Hippocampal formation (tissue), 2 donors: ENCODE measurements around the gene CSF3R.

Experiments
- DNase-seq, 2 donors: peaks; one replicate each; lab custom pipeline; 2025; lab: John Stamatoyannopoulos, UW

Gene CSF3R

DNA sequence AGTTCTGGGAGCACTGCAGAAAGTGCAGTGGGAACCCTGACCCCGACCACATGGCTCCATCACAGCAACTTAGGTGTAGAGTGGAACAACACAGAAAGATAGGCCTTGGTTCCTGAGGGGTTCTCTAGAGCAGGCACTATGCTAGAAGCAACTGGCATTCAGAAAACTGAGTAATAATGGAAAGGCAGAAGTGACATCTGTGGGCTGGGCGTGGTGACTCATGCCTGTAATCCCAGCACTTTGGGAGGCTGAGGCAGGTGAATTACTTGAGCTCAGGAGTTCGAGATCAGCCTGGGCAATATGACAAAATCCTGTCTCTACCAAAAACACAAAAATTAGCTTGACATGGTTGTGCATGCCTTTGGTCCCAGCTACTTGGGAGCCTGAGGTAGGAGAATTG lies 23.8 kb downstream of the CSF3R start:
- DNase-seq = no peak

GRCh38 chr1:36457691-36458090 lies 25.0 kb downstream of the CSF3R start:
- DNase-seq = no peak

- DNase-seq = no peak
These were observed 26.3 kb downstream of the CSF3R start for GRCh38 chr1:36456391-36456928.

GRCh38 chr1:36455386-36455785 lies 27.3 kb downstream of the CSF3R start:
- DNase-seq = no peak

DNA sequence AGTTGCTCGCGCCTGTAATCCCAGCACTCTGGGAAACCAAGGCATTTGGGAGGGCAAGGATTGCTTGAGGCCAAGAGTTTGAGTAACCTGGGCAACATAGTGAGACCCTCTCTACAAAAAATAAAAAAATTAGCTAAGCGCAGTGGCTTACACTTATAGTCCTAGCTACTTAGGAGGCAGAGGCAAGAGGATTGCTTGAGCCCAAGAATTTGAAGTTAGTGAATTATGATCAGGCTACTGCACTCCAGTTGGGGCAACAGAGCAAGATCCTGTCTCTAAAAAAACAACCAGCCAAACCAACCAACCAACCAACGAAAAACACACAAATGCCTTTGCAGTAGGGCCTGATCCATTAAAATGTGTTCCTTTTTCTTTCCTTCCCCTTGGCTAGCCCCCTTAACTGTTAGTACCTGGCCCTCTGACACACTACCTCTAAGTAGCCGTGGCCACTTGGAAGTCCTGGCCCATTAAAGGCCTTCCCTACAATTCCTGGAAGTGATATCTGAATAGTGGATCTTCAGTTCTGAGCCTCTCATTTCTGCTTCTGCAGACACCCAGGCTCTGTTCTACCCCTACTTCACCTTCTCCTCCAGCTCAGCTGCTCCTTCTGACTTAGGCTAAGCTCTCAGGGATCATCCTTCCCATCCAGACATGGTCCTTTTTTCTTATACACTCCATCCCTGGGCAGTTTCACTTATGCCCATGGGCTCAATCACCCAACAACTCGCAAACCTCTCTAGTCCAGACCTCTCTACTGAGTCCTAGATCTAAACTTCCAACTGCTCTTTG lies 28.9 kb downstream of the CSF3R start:
- DNase-seq = no peak

- no peak for DNase-seq
These were observed 29.7 kb downstream of the CSF3R start for GRCh38 chr1:36453051-36453450.

DNA sequence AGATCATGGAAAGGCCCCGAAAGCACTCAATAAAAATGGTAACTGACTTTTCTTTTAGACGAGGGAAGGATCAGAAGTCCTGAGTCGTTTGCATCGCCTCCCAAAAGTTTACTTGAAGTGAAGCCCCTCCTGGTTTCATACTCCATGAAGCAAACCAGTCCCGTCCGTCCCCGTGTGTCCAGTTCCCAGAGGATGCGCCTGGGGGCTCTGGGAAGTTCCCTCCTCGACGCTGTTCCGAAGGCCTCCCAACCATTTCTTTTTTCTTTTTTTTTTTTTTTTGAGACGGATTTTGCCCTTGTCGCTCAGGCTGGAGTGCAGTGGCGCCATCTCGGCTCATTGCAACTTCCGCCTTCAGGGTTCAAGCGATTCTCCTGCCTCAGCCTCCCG lies 31.8 kb downstream of the CSF3R start:
- DNase-seq = no peak

- DNase-seq = peak; percentile 94 to 95
These were observed 32.3 kb downstream of the CSF3R start, which contains the start of gene OSCP1 for GRCh38 chr1:36450270-36450918. OSCP1 (minus strand) TSS chr1:36450451; CDS start chr1:36450369, 82 bp downstream.

DNA sequence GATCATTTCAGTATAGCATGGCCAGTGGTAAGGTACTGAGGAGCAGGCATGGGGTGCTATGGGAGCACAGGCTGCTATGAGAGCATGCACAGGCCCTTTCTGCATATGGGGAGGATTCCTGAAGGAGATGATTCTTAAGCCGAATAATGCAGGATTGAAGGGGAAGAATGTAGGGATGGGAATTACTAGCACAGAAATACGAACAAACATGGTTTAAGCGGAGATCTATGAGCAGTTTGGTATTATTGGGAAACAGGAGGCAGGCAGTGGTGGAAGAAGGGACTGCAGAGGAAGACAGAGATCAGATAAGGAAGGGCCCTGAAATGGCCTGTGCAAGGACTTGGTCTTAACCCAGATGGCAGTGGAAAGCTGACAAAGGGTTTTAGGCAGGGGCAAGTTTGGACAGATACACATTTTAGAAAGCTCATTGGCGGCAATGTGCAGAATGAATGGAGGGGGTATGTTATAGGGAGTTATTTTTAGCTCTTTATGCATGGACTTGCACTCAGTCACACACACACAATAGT lies 34.1 kb downstream of the CSF3R start:
- no peak for DNase-seq

DNA sequence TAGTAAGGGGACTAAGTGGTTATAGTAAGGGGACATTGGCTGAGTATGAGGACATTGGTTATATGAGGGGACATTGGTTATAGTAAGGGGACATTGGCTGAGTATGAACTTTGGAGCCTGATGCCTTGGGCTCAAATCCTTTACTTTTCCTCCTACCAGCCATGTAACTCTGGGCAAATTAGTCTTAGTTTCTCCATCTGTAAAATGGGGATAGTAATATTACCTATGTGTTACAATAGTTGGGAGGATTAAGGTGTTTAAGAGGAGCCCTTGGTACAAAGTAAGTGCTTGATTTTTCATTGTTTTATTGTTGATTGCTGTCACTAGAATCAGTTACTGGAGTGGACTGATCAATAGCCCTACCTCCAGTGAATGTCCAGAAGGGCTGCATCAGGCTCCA lies 35.3 kb downstream of the CSF3R start:
- no peak for DNase-seq

DNA sequence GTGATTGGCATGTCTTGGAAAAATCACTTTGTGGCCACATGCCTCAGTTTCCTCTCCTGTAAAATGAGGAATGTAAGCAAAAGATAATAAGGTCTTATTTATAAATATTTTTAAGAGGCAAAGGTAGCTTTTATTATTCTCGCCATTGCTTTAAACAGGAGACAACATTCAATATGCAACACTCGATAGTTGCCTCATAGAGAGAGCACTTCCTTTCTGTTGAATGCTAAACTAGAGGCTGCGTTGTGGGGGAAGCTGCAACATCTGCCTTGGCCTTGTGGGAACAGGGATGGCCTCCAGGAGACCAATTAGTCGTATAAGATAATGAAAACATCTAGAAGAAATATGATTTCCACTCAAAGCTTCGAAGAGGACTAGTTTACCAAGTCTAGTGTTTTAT lies 36.0 kb downstream of the CSF3R start:
- DNase-seq = no peak

DNA sequence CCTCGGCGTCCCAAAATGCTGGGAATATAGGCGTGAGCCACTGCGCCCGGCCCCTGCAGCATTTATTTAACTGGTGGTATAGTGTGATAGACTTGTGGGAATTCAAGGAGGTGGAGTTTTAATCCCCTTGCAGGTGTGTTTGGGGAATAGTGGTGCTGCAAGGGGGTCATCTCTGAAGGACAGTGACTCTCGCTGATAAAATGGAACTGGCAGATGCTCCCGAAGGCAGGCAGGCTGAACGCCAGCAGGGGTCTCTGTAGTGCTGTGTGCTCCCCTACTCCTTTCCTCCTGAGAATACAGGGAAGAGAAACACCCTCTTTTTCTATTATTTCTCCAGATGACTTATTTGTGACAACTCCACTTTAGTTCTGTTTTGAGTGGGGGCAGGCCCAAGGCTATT lies 36.4 kb downstream of the CSF3R start:
- DNase-seq = no peak

- DNase-seq = no peak
These were observed 39.4 kb downstream of the CSF3R start for GRCh38 chr1:36443297-36443696.

- no peak for DNase-seq
These were observed 40.4 kb downstream of the CSF3R start for GRCh38 chr1:36442337-36442736.

- no peak for DNase-seq
These were observed 42.1 kb downstream of the CSF3R start for GRCh38 chr1:36440646-36441045.

DNA sequence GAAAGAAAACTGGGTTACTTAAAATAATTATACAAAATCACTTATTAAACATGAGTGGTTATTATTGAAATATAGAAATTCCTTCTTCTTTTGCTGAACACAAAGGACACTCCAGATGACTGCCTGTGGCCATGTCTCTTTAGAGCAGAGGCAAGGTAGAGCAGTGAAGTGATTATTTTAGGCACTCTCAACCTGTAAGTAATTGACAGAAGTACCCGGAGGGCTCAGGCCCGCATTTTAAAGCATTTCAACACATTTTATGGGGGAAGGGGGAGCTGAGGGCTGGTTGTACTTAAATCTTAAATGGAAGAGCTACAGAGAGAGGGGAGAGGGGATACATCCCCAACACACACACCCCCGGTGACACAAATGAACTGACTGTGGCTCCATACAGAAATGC lies 42.7 kb downstream of the CSF3R start:
- no peak for DNase-seq

DNA sequence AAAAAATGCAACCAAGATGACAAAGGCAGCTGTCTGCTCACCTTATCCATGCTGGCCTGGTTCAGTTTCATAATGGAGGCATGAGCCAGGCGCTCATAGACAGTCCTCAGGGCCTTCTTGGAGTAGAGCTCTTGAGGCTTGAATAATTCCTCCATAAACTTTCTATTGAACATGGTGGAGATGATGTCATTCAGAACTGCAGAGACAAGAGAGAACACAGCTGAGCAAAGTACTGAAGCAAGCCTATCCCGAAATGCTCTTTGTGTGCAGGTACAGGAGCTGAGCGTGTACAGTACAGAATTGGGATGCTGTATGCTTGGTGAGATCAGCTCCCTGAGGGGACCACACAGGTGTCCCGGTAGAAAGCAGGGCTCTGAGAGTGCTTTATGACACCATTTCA lies 44.0 kb downstream of the CSF3R start:
- no peak for DNase-seq

DNA sequence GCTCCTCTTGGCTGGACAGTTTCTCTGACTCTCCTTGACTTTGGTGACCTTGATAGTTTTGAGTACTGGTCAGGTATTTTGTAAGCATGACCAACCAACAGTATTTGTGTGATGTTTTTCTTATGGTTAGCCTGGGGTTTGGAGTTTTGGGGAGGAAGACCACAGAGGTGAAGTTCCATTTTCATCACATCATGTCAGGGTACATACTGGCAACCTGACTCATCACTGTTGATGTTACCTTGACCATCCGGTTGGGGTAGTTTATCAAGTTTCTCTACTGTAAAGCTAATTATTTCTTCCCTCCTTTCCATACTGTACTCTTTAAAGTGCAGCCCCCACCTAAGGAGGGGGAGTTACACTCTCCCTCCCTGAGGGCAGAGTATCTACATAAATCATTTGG lies 45.9 kb downstream of the CSF3R start:
- DNase-seq = no peak

DNA sequence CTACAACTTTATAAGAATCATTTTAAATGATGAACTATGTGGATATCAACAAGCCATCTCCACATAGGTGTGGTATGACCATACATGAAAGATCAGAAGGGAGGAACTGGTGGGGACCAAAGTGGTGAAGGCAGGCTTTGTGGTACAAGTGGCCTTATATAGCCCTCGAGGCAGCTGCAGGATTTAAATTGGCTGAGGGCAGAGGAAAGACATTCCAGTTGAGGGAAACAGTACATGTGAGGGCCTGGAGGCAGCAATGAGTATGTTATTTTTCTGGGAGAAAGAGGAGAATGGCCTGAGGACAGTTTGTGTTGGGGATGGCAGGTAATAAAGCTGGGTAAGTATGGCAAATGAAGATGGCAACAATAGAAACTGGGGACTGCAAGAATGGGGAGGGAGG lies 49.6 kb downstream of the CSF3R start:
- no peak for DNase-seq

DNA sequence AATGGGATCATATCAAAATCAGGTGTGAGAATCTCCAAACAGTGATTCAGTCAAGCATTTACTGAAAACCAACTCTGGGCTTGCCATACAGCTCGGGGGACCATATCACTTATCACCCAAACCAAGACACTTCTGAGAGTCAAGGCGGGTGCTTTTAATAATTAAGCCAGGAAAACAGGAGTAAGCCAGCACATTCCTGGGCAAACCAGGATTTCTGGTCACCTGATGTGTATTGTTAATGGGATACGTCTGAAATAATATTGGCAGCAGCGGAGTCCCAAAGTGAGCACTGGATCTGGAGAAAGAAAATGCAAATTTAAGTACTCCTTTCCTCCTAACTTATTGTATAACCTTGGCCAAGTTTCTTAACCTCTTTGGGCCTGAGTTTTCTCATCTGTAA lies 50.1 kb downstream of the CSF3R start:
- no peak for DNase-seq

DNA sequence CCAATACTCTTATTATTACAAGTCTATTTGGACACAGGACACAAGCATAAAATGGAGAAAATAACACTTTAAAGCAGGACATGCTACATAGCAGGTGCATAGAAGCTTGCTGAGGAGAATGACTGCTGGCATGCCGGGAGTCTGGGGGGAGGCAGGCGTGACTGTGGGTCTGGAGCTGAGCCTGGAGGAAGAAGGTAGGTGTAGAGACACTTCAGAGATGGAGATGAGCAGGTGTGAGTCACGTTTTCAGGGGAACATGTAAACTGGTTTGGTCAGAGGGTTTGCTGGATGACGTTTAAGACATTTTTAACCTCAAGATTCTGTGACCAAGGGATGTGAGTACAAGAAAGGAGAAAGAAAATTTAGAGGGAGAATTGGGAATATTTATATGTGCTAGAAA lies 56.9 kb downstream of the CSF3R start:
- no peak for DNase-seq

GRCh38 chr1:36421649-36422048 lies 61.1 kb downstream of the CSF3R start:
- no peak for DNase-seq

- peak; percentile 72 to 76 for DNase-seq
These were observed 61.8 kb downstream of the CSF3R start for GRCh38 chr1:36420836-36421317.
